Upper lobe of left lung (tissue), 6 donors: Measurements from ENCODE around the gene BPIFB3. TPM values are rescaled to one million over a fixed set of nuclear protein-coding genes. Genes with fewer than 3 reads are reported as not detected.

Source experiments
- ATAC-seq, 2 donors: fragments of 200-7000 bp; cut with Tn5 transposase; one replicate each; pipeline ENCODE4 v1.9.1; 2022; ENCODE audit warnings: mild to moderate bottlenecking in 2 of 2, moderate library complexity in 2 of 2; ENCODE audit not compliant: low FRiP score in 2 of 2
- DNase-seq, 2 donors: peaks; one replicate each; pipeline ENCODE4 v3.0.0-alpha.2; 2019 to 2020
- H3K27ac ChIP-seq, 4 donors: fragments of 200-600 bp; sonication (generic); one replicate each; pipeline ENCODE4 v1.5.1; 2016 to 2019
- H3K27me3 ChIP-seq, 4 donors: fragments of 200-600 bp; sonication (generic); one replicate each; pipeline ENCODE4 v1.5.1; 2017 to 2019
- H3K36me3 ChIP-seq, 4 donors: fragments of 200-600 bp; sonication (generic); one replicate each; pipeline ENCODE4 v1.5.1; 2016 to 2019
- H3K4me1 ChIP-seq, 4 donors: fragments of 200-600 bp; sonication (generic); one replicate each; pipeline ENCODE4 v1.5.1; 2018 to 2019
- H3K4me3 ChIP-seq, 4 donors: fragments of 200-600 bp; sonication (generic); one replicate each; pipeline ENCODE4 v1.5.1; 2017 to 2019; ENCODE audit warnings: mild to moderate bottlenecking in 2 of 4, moderate library complexity in 1 of 4
- H3K9me3 ChIP-seq, 4 donors: fragments of 200-600 bp; sonication (generic); one replicate each; pipeline ENCODE4 v1.5.1; 2018 to 2019
- EP300 ChIP-seq, 4 donors: sonication (generic); formaldehyde crosslinking; IDR thresholded peaks; one replicate each; pipeline ENCODE4 v1.5.1; 2017; ENCODE audit warnings: antibody characterized with exemption in 4 of 4, control low read depth in 2 of 4
- POLR2A ChIP-seq, 4 donors: fragments of 450-650 bp; IDR thresholded peaks; one replicate each; pipeline ENCODE4 v1.5.1; 2016 to 2017; ENCODE audit warnings: antibody characterized with exemption in 4 of 4, mild to moderate bottlenecking in 2 of 4
- POLR2AphosphoS5 ChIP-seq, 2 donors: sonication (generic); formaldehyde crosslinking; IDR thresholded peaks; one replicate each; pipeline ENCODE4 v1.5.1; 2017; ENCODE audit warnings: antibody characterized with exemption in 2 of 2
- WGBS, 2 donors: methylation state at CpG; one replicate each; pipeline ENCODE4 v1.1.5; 2017 to 2018; 5-methylcytosine and 5-hydroxymethylcytosine counted together
- total RNA-seq, 6 donors: library from RNA; depleted of rRNA in 4 of 6; stranded (reverse); fragments of >200 nt in 4 of 6; gene quantifications; one replicate each; pipeline versions ENCODE4 v1.1.0 to v1.2.1, GENCODE V29; 2016 to 2021
- TF ChIP-seq, protein P1 (sequence below), 6 experiments: fragments of 450-650 bp in 4 of 6; fragments of 200-600 bp in 2 of 6; sonication (generic) in 2 of 6; IDR thresholded peaks; one replicate each; pipeline ENCODE4 v1.5.1; 2016 to 2019; ENCODE audit warnings: antibody characterized with exemption in 6 of 6
- donor health status: DM: no; HTN: no; CAD: no; lungs with moderate emphysema.
- donor health status: DM: no; HTN: yes; CAD: no; lungs with severe emphysema.

Gene BPIFB3, protein sequence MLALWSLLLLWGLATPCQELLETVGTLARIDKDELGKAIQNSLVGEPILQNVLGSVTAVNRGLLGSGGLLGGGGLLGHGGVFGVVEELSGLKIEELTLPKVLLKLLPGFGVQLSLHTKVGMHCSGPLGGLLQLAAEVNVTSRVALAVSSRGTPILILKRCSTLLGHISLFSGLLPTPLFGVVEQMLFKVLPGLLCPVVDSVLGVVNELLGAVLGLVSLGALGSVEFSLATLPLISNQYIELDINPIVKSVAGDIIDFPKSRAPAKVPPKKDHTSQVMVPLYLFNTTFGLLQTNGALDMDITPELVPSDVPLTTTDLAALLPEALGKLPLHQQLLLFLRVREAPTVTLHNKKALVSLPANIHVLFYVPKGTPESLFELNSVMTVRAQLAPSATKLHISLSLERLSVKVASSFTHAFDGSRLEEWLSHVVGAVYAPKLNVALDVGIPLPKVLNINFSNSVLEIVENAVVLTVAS
- total RNA-seq = not detected

DNA sequence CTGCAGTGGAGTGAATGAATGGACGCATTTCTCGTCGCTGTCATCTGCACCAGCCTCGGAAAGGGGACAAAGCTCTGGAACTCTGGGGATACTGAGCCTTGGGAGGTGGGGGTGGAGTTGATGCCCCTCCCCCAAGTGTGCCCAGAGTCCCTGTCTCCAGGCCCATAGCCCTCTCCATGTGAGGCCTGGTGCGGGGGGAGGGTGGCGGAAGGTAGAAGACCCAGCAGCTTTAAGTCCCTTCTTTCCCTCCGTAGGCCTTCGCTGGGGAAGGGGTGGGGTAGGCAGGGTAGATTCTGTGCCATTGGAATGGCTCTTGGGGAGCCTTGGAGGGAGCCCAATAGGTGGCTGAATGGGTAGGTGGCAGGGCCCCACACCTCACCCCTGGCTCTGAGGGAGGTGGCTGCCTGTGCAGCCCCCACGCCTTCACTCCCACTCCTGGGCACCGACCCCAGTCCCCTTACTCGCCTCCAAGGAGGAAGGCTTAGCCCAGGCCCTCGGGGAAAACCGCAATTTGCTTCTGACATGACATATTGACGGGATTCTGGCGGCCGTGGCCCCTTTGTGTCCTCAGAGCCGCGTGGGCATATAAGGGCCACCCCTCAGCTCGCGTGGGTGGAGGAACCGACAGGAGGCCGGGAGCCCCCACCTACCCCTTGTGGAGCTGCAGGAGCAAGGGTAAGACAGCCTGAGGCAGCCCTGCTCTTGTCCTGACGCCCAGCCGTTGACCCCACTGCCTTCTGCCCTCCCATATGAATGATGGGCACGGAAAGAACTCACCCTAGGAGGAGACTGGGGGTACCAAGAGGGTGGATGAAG lies at the start of gene BPIFB3:
Gene BPIFB3, plus strand, starts transcription at position 613 of the 816 bp plus-strand sequence. CDS start 1,533 bp downstream, outside the sequence.
- DNase-seq (no peak), ATAC-seq (peak in 1 of 2 donors; percentile 3)
- no peak within 1 kb of the TSS for H3K4me3 ChIP-seq
- no peaks in the 10 kb centered on the region for H3K9me3 ChIP-seq
- no peaks in the 10 kb centered on the region for H3K36me3 ChIP-seq
- H3K4me1 ChIP-seq = no peaks in the 10 kb centered on the region
- H3K27me3 ChIP-seq = no peaks in the 10 kb centered on the region
- 77 to 92% methylated on average over 17 to 21 of the region's 25 CpGs for WGBS, 2 donors
- H3K27ac ChIP-seq = no peak within 1 kb of the TSS
- TF ChIP-seq EP300 (IDR thresholded peaks at IDR 0.05) (no peak), POLR2AphosphoS5 (IDR thresholded peaks at IDR 0.05) (no peak), POLR2A (IDR thresholded peaks at IDR 0.05) (no peak)
- TF ChIP-seq, protein P1, sequence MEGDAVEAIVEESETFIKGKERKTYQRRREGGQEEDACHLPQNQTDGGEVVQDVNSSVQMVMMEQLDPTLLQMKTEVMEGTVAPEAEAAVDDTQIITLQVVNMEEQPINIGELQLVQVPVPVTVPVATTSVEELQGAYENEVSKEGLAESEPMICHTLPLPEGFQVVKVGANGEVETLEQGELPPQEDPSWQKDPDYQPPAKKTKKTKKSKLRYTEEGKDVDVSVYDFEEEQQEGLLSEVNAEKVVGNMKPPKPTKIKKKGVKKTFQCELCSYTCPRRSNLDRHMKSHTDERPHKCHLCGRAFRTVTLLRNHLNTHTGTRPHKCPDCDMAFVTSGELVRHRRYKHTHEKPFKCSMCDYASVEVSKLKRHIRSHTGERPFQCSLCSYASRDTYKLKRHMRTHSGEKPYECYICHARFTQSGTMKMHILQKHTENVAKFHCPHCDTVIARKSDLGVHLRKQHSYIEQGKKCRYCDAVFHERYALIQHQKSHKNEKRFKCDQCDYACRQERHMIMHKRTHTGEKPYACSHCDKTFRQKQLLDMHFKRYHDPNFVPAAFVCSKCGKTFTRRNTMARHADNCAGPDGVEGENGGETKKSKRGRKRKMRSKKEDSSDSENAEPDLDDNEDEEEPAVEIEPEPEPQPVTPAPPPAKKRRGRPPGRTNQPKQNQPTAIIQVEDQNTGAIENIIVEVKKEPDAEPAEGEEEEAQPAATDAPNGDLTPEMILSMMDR (IDR thresholded peaks at IDR 0.05) = no peak

DNA sequence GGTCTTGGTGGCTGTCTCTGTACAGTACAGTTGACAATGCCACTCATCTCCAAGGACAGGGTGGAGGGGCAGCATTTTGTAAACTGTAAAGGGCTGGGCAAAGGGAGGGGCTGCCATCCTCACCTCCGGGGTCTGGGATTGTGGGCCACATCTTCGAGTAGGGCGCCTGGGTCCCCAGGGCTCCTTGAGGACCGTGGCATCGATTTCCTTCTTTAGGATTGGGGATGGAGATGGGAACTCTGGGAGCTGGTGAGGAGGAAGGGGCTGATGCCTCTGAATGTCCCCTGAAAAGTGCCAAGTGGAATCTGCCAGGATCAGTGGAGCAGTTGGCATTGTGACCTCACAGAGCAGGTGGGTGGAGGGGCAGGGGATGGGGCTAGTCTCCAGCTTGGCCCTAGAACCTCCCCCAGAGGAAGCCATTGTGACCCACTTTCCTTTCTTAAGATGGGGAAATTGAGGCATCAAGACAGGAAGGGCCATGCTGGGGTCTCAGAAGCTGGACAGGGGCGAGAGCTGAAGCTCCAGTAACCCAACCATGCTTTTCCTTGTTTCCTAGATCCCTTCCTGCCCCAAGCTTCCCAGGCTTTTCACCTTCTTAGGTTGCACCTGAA lies 49.5 kb upstream of the BPIFB3 start, which contains the start of gene SUN5:
Gene SUN5, minus strand, starts transcription at position 293 of the 611 bp plus-strand sequence. Its CDS starts 93 bp downstream, at position 200.
- Histone ChIP-seq H3K4me3 (no peak within 1 kb of the TSS), H3K27ac (no peak within 1 kb of the TSS), H3K9me3 (peaks cover 0 to 3% (median 0%) of the 10 kb centered on the region in 4 donors), H3K27me3 (no peaks in the 10 kb centered on the region), H3K36me3 (no peaks in the 10 kb centered on the region), H3K4me1 (no peaks in the 10 kb centered on the region)
- TF ChIP-seq POLR2AphosphoS5 (IDR thresholded peaks at IDR 0.05) (no peak), POLR2A (IDR thresholded peaks at IDR 0.05) (no peak), EP300 (IDR thresholded peaks at IDR 0.05) (no peak)
- TF ChIP-seq, protein P1 (IDR thresholded peaks at IDR 0.05) = no peak
- 86 to 98% methylated on average over 6 of the region's 6 CpGs for WGBS, 2 donors
- DNase-seq (no peak), ATAC-seq (no peak)

DNA sequence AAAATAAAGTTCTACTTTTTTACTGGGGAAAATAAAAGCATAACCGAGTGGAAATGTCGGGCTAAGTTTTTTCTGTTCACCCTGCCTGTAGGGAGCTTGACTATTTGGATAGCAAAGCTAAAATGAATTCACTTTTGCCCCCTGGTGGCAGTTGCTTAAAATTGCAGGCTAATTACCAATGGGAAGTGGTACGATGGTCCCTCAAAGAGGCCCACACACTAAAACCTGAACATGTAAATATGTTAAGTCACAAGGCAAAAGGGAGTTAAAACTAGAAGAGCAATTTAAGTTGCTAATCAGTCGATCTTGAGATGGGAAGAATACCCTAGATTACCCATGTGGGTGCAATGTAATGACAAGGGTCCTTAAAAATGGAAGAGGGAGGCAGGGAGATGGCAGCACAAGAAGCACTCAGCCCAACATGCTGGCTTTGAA lies 48.6 kb upstream of the BPIFB3 start:
- H3K4me3 ChIP-seq = no peak overlapping the region
- 55 to 63% methylated on average over 4 of the region's 4 CpGs for WGBS, 2 donors
- no peak for ATAC-seq
- H3K36me3 ChIP-seq = no peaks in the 10 kb centered on the region
- no peaks in the 10 kb centered on the region for H3K27me3 ChIP-seq
- no peak for TF ChIP-seq POLR2A (IDR thresholded peaks at IDR 0.05)
- no peak for TF ChIP-seq EP300 (IDR thresholded peaks at IDR 0.05)
- no peak for TF ChIP-seq POLR2AphosphoS5 (IDR thresholded peaks at IDR 0.05)
- TF ChIP-seq, protein P1 (IDR thresholded peaks at IDR 0.05) = peak in 3 of 6 experiments; percentile 13 to 44 (median 18)
- H3K27ac ChIP-seq = no peak overlapping the region
- peaks cover 0 to 2% (median 0%) of the 10 kb centered on the region in 4 donors for H3K4me1 ChIP-seq
- peaks cover 0 to 3% (median 0%) of the 10 kb centered on the region in 4 donors for H3K9me3 ChIP-seq
- DNase-seq = no peak

DNA sequence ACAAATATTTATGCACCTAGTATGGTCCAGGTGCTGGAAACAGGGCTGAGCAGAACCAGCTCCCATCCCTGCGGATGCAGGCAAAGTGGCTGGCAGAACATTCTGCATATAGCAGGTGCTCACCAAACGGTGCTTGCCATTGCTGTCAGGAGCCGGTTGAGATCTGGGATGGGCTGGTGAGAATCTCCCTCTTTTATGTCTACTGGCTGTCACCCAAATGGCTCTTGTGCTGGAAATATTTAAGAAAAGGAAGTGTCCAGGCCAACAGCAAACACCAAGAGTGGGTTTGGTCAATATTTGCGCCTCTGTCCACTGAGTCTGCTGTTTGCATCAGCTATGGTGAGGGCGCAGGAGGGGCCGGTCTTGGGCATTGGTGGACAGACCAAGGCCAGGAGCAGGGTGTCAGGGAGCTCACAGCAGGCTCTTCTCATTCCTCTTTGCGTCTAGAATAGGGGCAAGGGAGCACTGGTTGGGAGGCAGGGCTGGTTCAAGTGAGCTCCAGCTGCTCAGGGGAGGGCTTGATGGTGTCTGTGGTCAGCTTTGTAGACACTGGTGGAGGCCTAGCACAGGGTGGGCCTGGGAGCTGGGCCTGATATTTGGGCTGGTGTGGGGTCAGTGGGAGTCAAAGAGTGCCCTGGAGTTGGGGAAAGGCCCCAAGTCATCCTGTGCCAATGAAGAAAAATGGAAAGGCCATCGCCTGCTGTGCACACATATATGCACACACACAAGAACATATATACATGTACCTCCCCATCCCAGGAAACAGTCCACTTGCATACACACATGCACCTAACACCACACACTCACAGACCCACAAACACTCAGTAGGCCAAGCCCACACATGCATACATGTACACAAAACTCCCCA lies 47.6 kb upstream of the BPIFB3 start:
- TF ChIP-seq EP300 (IDR thresholded peaks at IDR 0.05) = no peak
- TF ChIP-seq POLR2AphosphoS5 (IDR thresholded peaks at IDR 0.05) = no peak
- no peak for TF ChIP-seq POLR2A (IDR thresholded peaks at IDR 0.05)
- TF ChIP-seq, protein P1 (IDR thresholded peaks at IDR 0.05) = no peak
- Histone ChIP-seq H3K27ac (no peak overlapping the region), H3K4me1 (peaks cover 0 to 2% (median 0%) of the 10 kb centered on the region in 4 donors), H3K4me3 (no peak overlapping the region), H3K36me3 (no peaks in the 10 kb centered on the region), H3K27me3 (no peaks in the 10 kb centered on the region), H3K9me3 (peaks cover 0 to 3% (median 0%) of the 10 kb centered on the region in 4 donors)
- 70 to 74% methylated on average over 6 to 8 of the region's 8 CpGs for WGBS, 2 donors
- DNase-seq (no peak), ATAC-seq (no peak)
